Astrocyte (in vitro differentiated cells and primary cell): Measurements from ENCODE around the gene KRT76. TPM values are rescaled to one million over a fixed set of nuclear protein-coding genes. Genes with fewer than 3 reads are reported as not detected.

Source experiments
- DNase-seq: peaks from one replicate; pipeline ENCODE4 v3.0.0-alpha.2; 2010; ENCODE audit warnings: low read depth
- FAIRE-seq: peaks from 2 replicates; lab custom pipeline; 2011; peaks lifted over from hg19 to GRCh38; lab: Jason Lieb, UNC
- H2AFZ ChIP-seq: 2 replicates; pipeline ENCODE4 v1.6.0; 2012; ENCODE audit warnings: low read depth, low read length, inconsistent platforms
- H3K27ac ChIP-seq: 2 replicates; pipeline ENCODE4 v1.5.1; 2011; ENCODE audit warnings: low read depth, low read length, inconsistent platforms
- H3K27me3 ChIP-seq: 2 replicates; pipeline ENCODE4 v1.6.0; 2011; ENCODE audit warnings: low read length, inconsistent platforms; ENCODE audit not compliant: insufficient read depth
- H3K36me3 ChIP-seq: 2 replicates; pipeline ENCODE4 v1.5.1; 2011; ENCODE audit warnings: low read length, inconsistent platforms; ENCODE audit not compliant: insufficient read depth
- H3K4me1 ChIP-seq: 2 replicates; pipeline ENCODE4 v1.5.1; 2011; ENCODE audit warnings: low read length, inconsistent platforms; ENCODE audit not compliant: insufficient read depth
- H3K4me2 ChIP-seq: 2 replicates; pipeline ENCODE4 v1.6.0; 2012; ENCODE audit warnings: low read length, inconsistent platforms
- H3K4me3 ChIP-seq: 2 replicates; pipeline ENCODE4 v1.5.1; 2011; ENCODE audit warnings: low read depth, mild to moderate bottlenecking, low read length, inconsistent platforms; ENCODE audit not compliant: insufficient read depth
- H3K79me2 ChIP-seq: 2 replicates; pipeline ENCODE4 v1.6.0; 2012; ENCODE audit warnings: mild to moderate bottlenecking, low read length, inconsistent platforms; ENCODE audit not compliant: insufficient read depth
- H3K9ac ChIP-seq: 2 replicates; pipeline ENCODE4 v1.6.0; 2012; ENCODE audit warnings: mild to moderate bottlenecking, low read length, inconsistent platforms
- H3K9me3 ChIP-seq: 2 replicates; pipeline ENCODE4 v1.5.1; 2012; ENCODE audit warnings: low read depth, mild to moderate bottlenecking, low read length, inconsistent platforms; ENCODE audit not compliant: insufficient read depth
- H4K20me1 ChIP-seq: 2 replicates; pipeline ENCODE4 v1.6.0; 2012; ENCODE audit warnings: low read length, inconsistent platforms; ENCODE audit not compliant: insufficient read depth
- H3K27ac Mint-ChIP-seq: one replicate; pipeline ENCODE4 v1.8.0; 2021; ENCODE audit warnings: mild to moderate bottlenecking, mixed read lengths; ENCODE audit not compliant: unreplicated experiment
- H3K27me3 Mint-ChIP-seq: one replicate; pipeline ENCODE4 v1.8.0; 2021; ENCODE audit warnings: low read depth, mixed read lengths; ENCODE audit not compliant: unreplicated experiment
- H3K36me3 Mint-ChIP-seq: one replicate; pipeline ENCODE4 v1.8.0; 2021; ENCODE audit warnings: low read depth, mixed read lengths; ENCODE audit not compliant: unreplicated experiment
- H3K4me1 Mint-ChIP-seq: one replicate; pipeline ENCODE4 v1.8.0; 2021; ENCODE audit warnings: low read depth, mixed read lengths; ENCODE audit not compliant: unreplicated experiment
- H3K4me3 Mint-ChIP-seq: one replicate; pipeline ENCODE4 v1.8.0; 2021; ENCODE audit warnings: mild to moderate bottlenecking, moderate library complexity, mixed read lengths; ENCODE audit not compliant: unreplicated experiment
- H3K9me3 Mint-ChIP-seq: one replicate; pipeline ENCODE4 v1.8.0; 2021; ENCODE audit warnings: mild to moderate bottlenecking, mixed read lengths; ENCODE audit not compliant: unreplicated experiment
- EZH2 ChIP-seq: IDR thresholded peaks from 2 replicates; pipeline ENCODE4 v1.6.1; 2012; ENCODE audit warnings: mild to moderate bottlenecking, low read length, inconsistent platforms; ENCODE audit not compliant: insufficient read depth
- total RNA-seq: library from RNA; stranded (reverse); gene quantifications from 2 replicates; pipeline ENCODE4 v1.2.1, GENCODE V29; 2021
- TF ChIP-seq, protein P1 (sequence below): IDR thresholded peaks from 2 replicates; pipeline ENCODE4 v1.5.1; 2011; ENCODE audit warnings: low read depth, mild to moderate bottlenecking, inconsistent platforms, low read length, moderate library complexity; ENCODE audit not compliant: insufficient read depth

Gene KRT76
- total RNA-seq, 1 donor from 2014 or later: not detected

DNA sequence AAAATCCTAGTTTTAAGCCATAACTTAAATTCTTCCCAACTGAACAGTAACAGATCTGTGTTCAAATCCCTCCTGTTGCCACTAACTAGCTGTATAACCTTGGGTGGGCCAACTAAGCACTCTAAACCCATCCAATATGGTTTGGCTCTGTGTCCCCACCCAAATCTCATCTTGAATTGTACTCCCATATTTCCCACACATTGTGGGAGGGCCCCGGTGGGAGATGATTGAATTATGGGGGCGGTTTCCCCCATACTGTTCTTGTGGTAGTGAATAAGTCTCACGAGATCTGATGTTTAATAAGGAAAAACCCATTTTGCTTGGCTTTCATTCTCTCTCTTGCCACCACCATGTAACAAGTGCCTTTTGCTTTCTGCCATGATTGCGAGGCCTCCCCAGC is 38.0 kb upstream of the KRT76 start:
- Mint-ChIP-seq H3K36me3 (peaks cover 4% of the 10 kb centered on the region), H3K27ac (no peak overlapping the region), H3K9me3 (no peaks in the 10 kb centered on the region), H3K27me3 (peaks cover 54% of the 10 kb centered on the region), H3K4me1 (peaks cover 4% of the 10 kb centered on the region), H3K4me3 (no peak overlapping the region)
- Histone ChIP-seq H3K27ac (no peak overlapping the region), H2AFZ (no peak overlapping the region), H3K4me2 (no peak overlapping the region), H4K20me1 (no peaks in the 10 kb centered on the region), H3K27me3 (peaks cover 15% of the 10 kb centered on the region), H3K4me3 (no peak overlapping the region), H3K9ac (no peak overlapping the region), H3K4me1 (no peaks in the 10 kb centered on the region), H3K9me3 (no peaks in the 10 kb centered on the region), H3K36me3 (no peaks in the 10 kb centered on the region), H3K79me2 (no peaks in the 10 kb centered on the region)
- TF ChIP-seq EZH2: no peak
- TF ChIP-seq, protein P1, sequence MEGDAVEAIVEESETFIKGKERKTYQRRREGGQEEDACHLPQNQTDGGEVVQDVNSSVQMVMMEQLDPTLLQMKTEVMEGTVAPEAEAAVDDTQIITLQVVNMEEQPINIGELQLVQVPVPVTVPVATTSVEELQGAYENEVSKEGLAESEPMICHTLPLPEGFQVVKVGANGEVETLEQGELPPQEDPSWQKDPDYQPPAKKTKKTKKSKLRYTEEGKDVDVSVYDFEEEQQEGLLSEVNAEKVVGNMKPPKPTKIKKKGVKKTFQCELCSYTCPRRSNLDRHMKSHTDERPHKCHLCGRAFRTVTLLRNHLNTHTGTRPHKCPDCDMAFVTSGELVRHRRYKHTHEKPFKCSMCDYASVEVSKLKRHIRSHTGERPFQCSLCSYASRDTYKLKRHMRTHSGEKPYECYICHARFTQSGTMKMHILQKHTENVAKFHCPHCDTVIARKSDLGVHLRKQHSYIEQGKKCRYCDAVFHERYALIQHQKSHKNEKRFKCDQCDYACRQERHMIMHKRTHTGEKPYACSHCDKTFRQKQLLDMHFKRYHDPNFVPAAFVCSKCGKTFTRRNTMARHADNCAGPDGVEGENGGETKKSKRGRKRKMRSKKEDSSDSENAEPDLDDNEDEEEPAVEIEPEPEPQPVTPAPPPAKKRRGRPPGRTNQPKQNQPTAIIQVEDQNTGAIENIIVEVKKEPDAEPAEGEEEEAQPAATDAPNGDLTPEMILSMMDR: no peak
- FAIRE-seq: no peak
- no peak for DNase-seq

DNA sequence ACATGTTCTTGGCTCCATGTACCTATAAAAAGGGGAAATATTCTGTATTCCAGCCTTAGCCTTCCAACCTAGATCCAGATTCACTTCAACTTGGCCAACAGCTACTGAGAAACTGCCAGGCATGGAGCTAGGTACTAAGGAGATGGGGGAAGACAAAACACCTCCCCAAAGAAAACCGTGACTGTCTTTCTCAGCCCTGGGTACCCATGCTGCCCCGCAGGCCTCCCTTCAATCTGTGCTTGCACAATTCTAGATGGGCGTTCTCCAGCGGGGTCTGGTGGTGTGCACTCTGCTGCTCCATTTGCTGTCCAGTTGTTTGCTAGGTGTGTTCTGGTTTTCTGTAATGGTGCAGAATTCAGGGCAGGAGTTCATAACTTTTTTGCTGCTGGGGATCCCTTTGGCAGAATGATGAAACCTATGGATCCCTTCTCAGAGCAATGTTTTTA is 37.6 kb upstream of the KRT76 start:
- Mint-ChIP-seq H3K36me3 (peaks cover 4% of the 10 kb centered on the region), H3K27ac (no peak overlapping the region), H3K4me3 (no peak overlapping the region), H3K27me3 (peaks cover 54% of the 10 kb centered on the region), H3K9me3 (no peaks in the 10 kb centered on the region), H3K4me1 (peaks cover 4% of the 10 kb centered on the region)
- H3K9me3 ChIP-seq: no peaks in the 10 kb centered on the region
- FAIRE-seq (no peak), DNase-seq (no peak)
- H3K9ac ChIP-seq: no peak overlapping the region
- TF ChIP-seq EZH2: no peak
- TF ChIP-seq, protein P1: no peak
- no peaks in the 10 kb centered on the region for H3K79me2 ChIP-seq
- H3K4me3 ChIP-seq: no peak overlapping the region
- H3K36me3 ChIP-seq: no peaks in the 10 kb centered on the region
- no peaks in the 10 kb centered on the region for H3K4me1 ChIP-seq
- H3K4me2 ChIP-seq: no peak overlapping the region
- no peaks in the 10 kb centered on the region for H4K20me1 ChIP-seq
- no peak overlapping the region for H2AFZ ChIP-seq
- peaks cover 15% of the 10 kb centered on the region for H3K27me3 ChIP-seq
- no peak overlapping the region for H3K27ac ChIP-seq

DNA sequence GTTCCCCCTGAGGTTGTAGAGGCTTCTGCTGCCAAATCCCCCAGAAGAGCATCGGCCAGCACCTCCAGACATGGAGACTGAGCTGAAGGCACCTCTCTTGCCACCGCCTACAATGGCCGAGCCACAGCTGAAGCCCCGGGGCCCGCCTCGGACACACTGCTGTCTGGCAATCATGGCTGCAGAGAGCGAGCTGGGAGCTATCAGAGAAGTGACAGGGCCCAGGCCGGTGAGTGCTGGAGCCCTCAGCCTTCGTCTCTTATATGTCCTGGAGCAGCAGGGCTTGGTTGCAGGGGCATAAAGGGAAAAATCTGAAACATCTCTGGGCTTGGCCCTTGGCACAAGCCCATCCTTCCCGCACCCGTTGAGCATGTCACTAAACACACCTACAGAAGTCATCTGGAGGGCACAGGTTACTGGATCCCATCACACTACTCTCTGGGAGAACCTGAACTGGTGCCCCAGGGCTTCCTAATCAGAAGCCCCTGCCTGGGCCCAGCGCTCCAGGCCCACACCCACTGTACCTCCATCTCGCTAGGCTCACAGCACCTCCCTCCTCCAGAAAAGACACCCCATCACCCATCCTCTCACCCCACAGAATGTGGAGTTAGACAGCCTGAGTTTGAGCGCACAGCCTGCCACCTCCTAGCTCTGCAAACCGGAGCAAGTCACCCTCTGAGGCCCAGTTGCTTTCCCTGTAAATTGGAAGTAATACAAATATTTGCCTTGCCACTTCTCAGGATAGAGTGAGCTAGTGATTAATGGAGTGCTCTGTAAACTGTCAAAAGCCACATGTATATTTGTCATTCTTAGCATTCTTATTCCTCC is 37.0 kb upstream of the KRT76 start, which contains the start of gene KRT4:
Gene KRT4, minus strand, starts transcription at position 232 of the 825 bp plus-strand sequence. Its CDS starts 58 bp downstream, at position 174.
- Mint-ChIP-seq H3K4me1 (peaks cover 4% of the 10 kb centered on the region), H3K4me3 (no peak within 1 kb of the TSS), H3K27me3 (peaks cover 58% of the 10 kb centered on the region), H3K27ac (no peak within 1 kb of the TSS), H3K36me3 (peaks cover 4% of the 10 kb centered on the region), H3K9me3 (no peaks in the 10 kb centered on the region)
- DNase-seq (peak; percentile 63), FAIRE-seq (no peak)
- Histone ChIP-seq H4K20me1 (no peaks in the 10 kb centered on the region), H3K36me3 (no peaks in the 10 kb centered on the region), H3K79me2 (no peaks in the 10 kb centered on the region), H3K9me3 (no peaks in the 10 kb centered on the region), H3K4me3 (no peak within 1 kb of the TSS), H3K4me1 (no peaks in the 10 kb centered on the region), H3K9ac (no peak within 1 kb of the TSS), H3K4me2 (no peak within 1 kb of the TSS), H2AFZ (no peak within 1 kb of the TSS), H3K27me3 (peaks cover 18% of the 10 kb centered on the region), H3K27ac (no peak within 1 kb of the TSS)
- TF ChIP-seq, protein P1: no peak
- no peak for TF ChIP-seq EZH2
